ENCODE data around the gene RHBDL1. TPM values are rescaled to one million over a fixed set of nuclear protein-coding genes. Genes with fewer than 3 reads are reported as not detected.

The RHBDL1 gene
- polyA plus RNA-seq, 1 donor from 2014 or later, result 7.2 TPM

DNA sequence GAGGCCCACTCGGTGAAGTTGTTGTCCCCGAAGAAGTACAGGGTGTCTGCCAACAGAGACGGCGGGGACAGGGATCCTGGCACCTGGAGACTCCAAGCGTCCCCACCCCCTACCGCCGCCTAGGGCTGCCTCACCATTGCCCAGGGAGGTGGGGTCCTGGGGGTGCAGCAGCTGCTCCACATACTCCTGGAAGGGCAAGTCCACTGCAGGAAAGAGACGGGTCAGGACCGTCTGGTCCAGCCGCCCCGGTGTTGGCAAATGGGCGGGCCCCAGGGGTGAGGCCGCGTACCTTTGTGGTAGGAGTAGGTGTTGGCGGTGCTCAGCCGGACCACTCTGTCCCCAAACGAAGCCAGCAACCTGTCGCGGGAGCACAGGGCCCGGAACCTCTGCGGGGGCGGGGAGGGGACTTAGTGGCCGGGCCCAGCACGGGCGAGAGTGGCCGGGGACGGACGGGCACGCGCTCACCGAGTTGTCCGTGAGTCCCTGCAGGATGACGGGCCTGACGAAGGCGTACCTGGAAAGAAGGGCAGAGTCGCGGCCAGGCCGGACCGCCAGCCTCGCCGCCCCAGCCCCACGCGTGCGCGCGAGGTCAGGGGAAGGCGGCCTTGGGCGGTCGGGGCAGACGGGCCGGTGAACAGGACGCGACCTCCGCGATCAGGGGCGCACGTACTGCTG lies 8.1 kb downstream of the RHBDL1 start:
- peak overlapping the region; percentile 71 for H3K4me3 ChIP-seq (ENCODE audit: low read length)
- no peak for TF ChIP-seq REST (IDR thresholded peaks at IDR 0.05; ENCODE audit: borderline replicate concordance)
- no peak for TF ChIP-seq CTCF (IDR thresholded peaks at IDR 0.05; ENCODE audit: poor library complexity, severe bottlenecking)
- no peak for TF ChIP-seq MXI1 (conservative IDR thresholded peaks at IDR 0.05; ENCODE audit: poor library complexity, severe bottlenecking)
- no peak for TF ChIP-seq RAD21 (conservative IDR thresholded peaks at IDR 0.05)
- TF ChIP-seq EZH2 (IDR thresholded peaks at IDR 0.05; ENCODE audit: borderline replicate concordance, insufficient read depth, low read length, poor library complexity, severe bottlenecking), result no peak
- TF ChIP-seq EP300 (conservative IDR thresholded peaks at IDR 0.05; ENCODE audit: poor library complexity, severe bottlenecking), result no peak
- no peak for TF ChIP-seq SMC3 (conservative IDR thresholded peaks at IDR 0.05; ENCODE audit: poor library complexity)
- no peak for TF ChIP-seq TAF1 (IDR thresholded peaks at IDR 0.05; ENCODE audit: low read depth)
- TF ChIP-seq POLR2AphosphoS5 (IDR thresholded peaks at IDR 0.05), result no peak
- H3K9me3 ChIP-seq (ENCODE audit: low read length), result no peaks in the 10 kb centered on the region
- no peaks in the 10 kb centered on the region for H3K27me3 ChIP-seq (ENCODE audit: insufficient read depth, low read depth, low read length)
- no peak overlapping the region for H3K4me2 ChIP-seq (ENCODE audit: low read length)
- peaks cover 6% of the 10 kb centered on the region for H4K20me1 ChIP-seq (ENCODE audit: insufficient read depth)
- no peaks in the 10 kb centered on the region for H3K9me2 ChIP-seq (ENCODE audit: insufficient read depth, low read length)
- H2AFZ ChIP-seq (ENCODE audit: low read depth, low read length), result no peak overlapping the region
- H3K27ac ChIP-seq (ENCODE audit: low read length), result no peak overlapping the region
- H3K36me3 ChIP-seq (ENCODE audit: insufficient read depth, low read length), result no peaks in the 10 kb centered on the region
- peaks cover 20% of the 10 kb centered on the region for H3K79me2 ChIP-seq (replicated peaks; ENCODE audit: insufficient read depth, low read length)
- peak overlapping the region; percentile 52 for H3K9ac ChIP-seq (ENCODE audit: low read length)
- no peaks in the 10 kb centered on the region for H3F3A ChIP-seq (ENCODE audit: insufficient read depth, low read length, poor library complexity, severe bottlenecking)

GRCh38 chr16:684071-684794 lies 8.8 kb downstream of the RHBDL1 start, which contains the start of gene JMJD8:
Gene JMJD8 (minus strand): TSS chr16:684334. CDS start chr16:684319, 15 bp downstream.
- peak within 1 kb of the TSS; percentile 52 for H3K9ac ChIP-seq (ENCODE audit: low read length)
- H3K4me3 ChIP-seq (ENCODE audit: low read length), result peak within 1 kb of the TSS; percentile 71
- peak within 1 kb of the TSS; percentile 4 for H2AFZ ChIP-seq (ENCODE audit: low read depth, low read length)
- no peaks in the 10 kb centered on the region for H3K9me2 ChIP-seq (ENCODE audit: insufficient read depth, low read length)
- TF ChIP-seq REST (IDR thresholded peaks at IDR 0.05; ENCODE audit: borderline replicate concordance) (no peak), TAF1 (IDR thresholded peaks at IDR 0.05; ENCODE audit: low read depth) (no peak), EP300 (conservative IDR thresholded peaks at IDR 0.05; ENCODE audit: poor library complexity, severe bottlenecking) (peak; percentile 55), SMC3 (conservative IDR thresholded peaks at IDR 0.05; ENCODE audit: poor library complexity) (no peak), CTCF (IDR thresholded peaks at IDR 0.05; ENCODE audit: poor library complexity, severe bottlenecking) (peak; percentile 7), EZH2 (IDR thresholded peaks at IDR 0.05; ENCODE audit: borderline replicate concordance, insufficient read depth, low read length, poor library complexity, severe bottlenecking) (no peak), POLR2AphosphoS5 (IDR thresholded peaks at IDR 0.05) (peak; percentile 55), RAD21 (conservative IDR thresholded peaks at IDR 0.05) (no peak), MXI1 (conservative IDR thresholded peaks at IDR 0.05; ENCODE audit: poor library complexity, severe bottlenecking) (peak; percentile 86)
- H3K79me2 ChIP-seq (replicated peaks; ENCODE audit: insufficient read depth, low read length), result peaks cover 21% of the 10 kb centered on the region
- H3K27ac ChIP-seq (ENCODE audit: low read length), result peak within 1 kb of the TSS; percentile 61
- H3K27me3 ChIP-seq (ENCODE audit: insufficient read depth, low read depth, low read length), result no peaks in the 10 kb centered on the region
- H3K36me3 ChIP-seq (ENCODE audit: insufficient read depth, low read length), result no peaks in the 10 kb centered on the region
- H4K20me1 ChIP-seq (ENCODE audit: insufficient read depth), result peaks cover 6% of the 10 kb centered on the region
- H3F3A ChIP-seq (ENCODE audit: insufficient read depth, low read length, poor library complexity, severe bottlenecking), result no peaks in the 10 kb centered on the region
- no peaks in the 10 kb centered on the region for H3K9me3 ChIP-seq (ENCODE audit: low read length)
- H3K4me2 ChIP-seq (ENCODE audit: low read length), result no peak within 1 kb of the TSS
